ENCODE results near the gene MZF1. TPM values are rescaled to one million over a fixed set of nuclear protein-coding genes. Genes with fewer than 3 reads are reported as not detected.
A peak's percentile ranks its signal among the peaks of the same experiment; 100 is the strongest.

MZF1 gene
- total and polyA plus RNA-seq, 9 of the 15 experiments (the other 6 are each of a cell fraction or from before 2014, with no cell fraction given), result 0.31 to 29.3 (median 11.5) TPM

DNA sequence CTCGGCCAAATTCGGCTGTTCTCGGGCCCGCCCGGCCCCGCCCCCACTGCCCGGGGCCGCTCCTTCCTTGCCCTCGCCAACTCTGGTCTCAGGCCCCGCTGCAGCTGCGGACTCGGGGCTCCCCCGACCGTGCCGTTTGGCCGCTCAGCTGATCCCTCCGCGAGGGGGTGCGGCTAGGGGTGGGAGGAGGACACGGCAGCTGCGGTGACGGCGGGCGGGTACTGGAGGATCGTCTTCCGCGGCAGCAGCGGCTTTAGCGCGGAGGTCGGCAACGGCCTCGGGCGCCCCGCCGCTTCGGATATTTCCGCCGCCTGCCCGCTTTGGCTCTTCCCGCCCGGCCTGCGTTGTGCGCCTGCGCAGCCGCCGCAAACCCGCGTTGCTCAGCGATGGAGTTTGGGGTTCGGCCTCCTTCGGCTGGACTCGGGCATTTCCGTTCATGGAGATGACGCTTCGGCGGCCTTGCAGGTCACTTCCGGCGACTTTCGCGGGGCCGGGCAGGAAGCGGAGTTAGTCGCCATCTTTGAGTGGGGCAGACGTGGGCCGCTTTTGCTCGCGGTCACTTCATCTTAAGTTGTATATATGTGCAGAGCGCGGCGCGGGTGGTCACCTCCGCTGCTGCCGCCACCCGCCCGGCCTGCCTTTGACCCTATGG is 14.4 kb downstream of the MZF1 start (continued):
- no peak for TF ChIP-seq MEF2D (tag; conservative IDR thresholded peaks at IDR 0.05; ENCODE audit: low read depth)
- TF ChIP-seq, protein P1, sequence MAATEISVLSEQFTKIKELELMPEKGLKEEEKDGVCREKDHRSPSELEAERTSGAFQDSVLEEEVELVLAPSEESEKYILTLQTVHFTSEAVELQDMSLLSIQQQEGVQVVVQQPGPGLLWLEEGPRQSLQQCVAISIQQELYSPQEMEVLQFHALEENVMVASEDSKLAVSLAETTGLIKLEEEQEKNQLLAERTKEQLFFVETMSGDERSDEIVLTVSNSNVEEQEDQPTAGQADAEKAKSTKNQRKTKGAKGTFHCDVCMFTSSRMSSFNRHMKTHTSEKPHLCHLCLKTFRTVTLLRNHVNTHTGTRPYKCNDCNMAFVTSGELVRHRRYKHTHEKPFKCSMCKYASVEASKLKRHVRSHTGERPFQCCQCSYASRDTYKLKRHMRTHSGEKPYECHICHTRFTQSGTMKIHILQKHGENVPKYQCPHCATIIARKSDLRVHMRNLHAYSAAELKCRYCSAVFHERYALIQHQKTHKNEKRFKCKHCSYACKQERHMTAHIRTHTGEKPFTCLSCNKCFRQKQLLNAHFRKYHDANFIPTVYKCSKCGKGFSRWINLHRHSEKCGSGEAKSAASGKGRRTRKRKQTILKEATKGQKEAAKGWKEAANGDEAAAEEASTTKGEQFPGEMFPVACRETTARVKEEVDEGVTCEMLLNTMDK (IDR thresholded peaks at IDR 0.05; ENCODE audit: borderline replicate concordance, insufficient read depth, low read depth, low read length, poor library complexity, severe bottlenecking), result no peak
- TF ChIP-seq, protein P2, sequence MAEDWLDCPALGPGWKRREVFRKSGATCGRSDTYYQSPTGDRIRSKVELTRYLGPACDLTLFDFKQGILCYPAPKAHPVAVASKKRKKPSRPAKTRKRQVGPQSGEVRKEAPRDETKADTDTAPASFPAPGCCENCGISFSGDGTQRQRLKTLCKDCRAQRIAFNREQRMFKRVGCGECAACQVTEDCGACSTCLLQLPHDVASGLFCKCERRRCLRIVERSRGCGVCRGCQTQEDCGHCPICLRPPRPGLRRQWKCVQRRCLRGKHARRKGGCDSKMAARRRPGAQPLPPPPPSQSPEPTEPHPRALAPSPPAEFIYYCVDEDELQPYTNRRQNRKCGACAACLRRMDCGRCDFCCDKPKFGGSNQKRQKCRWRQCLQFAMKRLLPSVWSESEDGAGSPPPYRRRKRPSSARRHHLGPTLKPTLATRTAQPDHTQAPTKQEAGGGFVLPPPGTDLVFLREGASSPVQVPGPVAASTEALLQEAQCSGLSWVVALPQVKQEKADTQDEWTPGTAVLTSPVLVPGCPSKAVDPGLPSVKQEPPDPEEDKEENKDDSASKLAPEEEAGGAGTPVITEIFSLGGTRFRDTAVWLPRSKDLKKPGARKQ (CRISPR knock-in tag; IDR thresholded peaks at IDR 0.05), result no peak
- TF ChIP-seq ZNF239 (CRISPR knock-in tag; IDR thresholded peaks at IDR 0.05), result no peak
- TF ChIP-seq, protein P3, sequence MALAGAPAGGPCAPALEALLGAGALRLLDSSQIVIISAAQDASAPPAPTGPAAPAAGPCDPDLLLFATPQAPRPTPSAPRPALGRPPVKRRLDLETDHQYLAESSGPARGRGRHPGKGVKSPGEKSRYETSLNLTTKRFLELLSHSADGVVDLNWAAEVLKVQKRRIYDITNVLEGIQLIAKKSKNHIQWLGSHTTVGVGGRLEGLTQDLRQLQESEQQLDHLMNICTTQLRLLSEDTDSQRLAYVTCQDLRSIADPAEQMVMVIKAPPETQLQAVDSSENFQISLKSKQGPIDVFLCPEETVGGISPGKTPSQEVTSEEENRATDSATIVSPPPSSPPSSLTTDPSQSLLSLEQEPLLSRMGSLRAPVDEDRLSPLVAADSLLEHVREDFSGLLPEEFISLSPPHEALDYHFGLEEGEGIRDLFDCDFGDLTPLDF (CRISPR knock-in tag; IDR thresholded peaks at IDR 0.05), result peak; percentile 81; the same call in 1 of the 2 replicates
- TF ChIP-seq, protein P4, sequence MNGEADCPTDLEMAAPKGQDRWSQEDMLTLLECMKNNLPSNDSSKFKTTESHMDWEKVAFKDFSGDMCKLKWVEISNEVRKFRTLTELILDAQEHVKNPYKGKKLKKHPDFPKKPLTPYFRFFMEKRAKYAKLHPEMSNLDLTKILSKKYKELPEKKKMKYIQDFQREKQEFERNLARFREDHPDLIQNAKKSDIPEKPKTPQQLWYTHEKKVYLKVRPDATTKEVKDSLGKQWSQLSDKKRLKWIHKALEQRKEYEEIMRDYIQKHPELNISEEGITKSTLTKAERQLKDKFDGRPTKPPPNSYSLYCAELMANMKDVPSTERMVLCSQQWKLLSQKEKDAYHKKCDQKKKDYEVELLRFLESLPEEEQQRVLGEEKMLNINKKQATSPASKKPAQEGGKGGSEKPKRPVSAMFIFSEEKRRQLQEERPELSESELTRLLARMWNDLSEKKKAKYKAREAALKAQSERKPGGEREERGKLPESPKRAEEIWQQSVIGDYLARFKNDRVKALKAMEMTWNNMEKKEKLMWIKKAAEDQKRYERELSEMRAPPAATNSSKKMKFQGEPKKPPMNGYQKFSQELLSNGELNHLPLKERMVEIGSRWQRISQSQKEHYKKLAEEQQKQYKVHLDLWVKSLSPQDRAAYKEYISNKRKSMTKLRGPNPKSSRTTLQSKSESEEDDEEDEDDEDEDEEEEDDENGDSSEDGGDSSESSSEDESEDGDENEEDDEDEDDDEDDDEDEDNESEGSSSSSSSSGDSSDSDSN (IDR thresholded peaks at IDR 0.05; ENCODE audit: borderline replicate concordance in 1 of 2, low read depth in 2 of 2, low read length in 2 of 2), result no peak
- no peak for TF ChIP-seq RUNX1 (IDR thresholded peaks at IDR 0.05; ENCODE audit: low read depth)
- TF ChIP-seq CBX1 (IDR thresholded peaks at IDR 0.05; ENCODE audit: low read depth), result 0 out of 2 replicates have a peak, but pooled peaks have one; percentile 66
- TF ChIP-seq KDM5B (IDR thresholded peaks at IDR 0.05; ENCODE audit: insufficient replicate concordance, low read depth, low read length), result peak; percentile 26
- TF ChIP-seq ZKSCAN1 (IDR thresholded peaks at IDR 0.05; ENCODE audit: low read depth, low read length), result peak; percentile 10; the same call in 1 of the 2 replicates
- no peak for TF ChIP-seq ZNF77 (CRISPR knock-in tag; IDR thresholded peaks at IDR 0.05)
- no peak for TF ChIP-seq NFIX (CRISPR knock-in tag; IDR thresholded peaks at IDR 0.05; ENCODE audit: low read depth)
- peak; percentile 78; the same call in 1 of the 2 replicates for TF ChIP-seq ELF4 (CRISPR knock-in tag; IDR thresholded peaks at IDR 0.05)
- TF ChIP-seq, protein P5, sequence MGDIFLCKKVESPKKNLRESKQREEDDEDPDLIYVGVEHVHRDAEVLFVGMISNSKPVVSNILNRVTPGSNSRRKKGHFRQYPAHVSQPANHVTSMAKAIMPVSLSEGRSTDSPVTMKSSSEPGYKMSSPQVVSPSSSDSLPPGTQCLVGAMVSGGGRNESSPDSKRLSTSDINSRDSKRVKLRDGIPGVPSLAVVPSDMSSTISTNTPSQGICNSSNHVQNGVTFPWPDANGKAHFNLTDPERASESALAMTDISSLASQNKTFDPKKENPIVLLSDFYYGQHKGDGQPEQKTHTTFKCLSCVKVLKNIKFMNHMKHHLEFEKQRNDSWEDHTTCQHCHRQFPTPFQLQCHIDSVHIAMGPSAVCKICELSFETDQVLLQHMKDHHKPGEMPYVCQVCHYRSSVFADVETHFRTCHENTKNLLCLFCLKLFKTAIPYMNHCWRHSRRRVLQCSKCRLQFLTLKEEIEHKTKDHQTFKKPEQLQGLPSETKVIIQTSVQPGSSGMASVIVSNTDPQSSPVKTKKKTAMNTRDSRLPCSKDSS (IDR thresholded peaks at IDR 0.05; ENCODE audit: low read depth, partially characterized antibody), result no peak
- TF ChIP-seq CHD1 (IDR thresholded peaks at IDR 0.05; ENCODE audit: low read length), result no peak
- no peak for TF ChIP-seq ZNF589 (CRISPR knock-in tag; IDR thresholded peaks at IDR 0.05; ENCODE audit: low read depth)
- TF ChIP-seq GATAD2A (IDR thresholded peaks at IDR 0.05), result peak; percentile 98

Measured in K562 (cell line).